ENCODE data around the gene SCIMP. TPM values are rescaled to one million over a fixed set of nuclear protein-coding genes. Genes with fewer than 3 reads are reported as not detected.
A peak's percentile ranks its signal among the peaks of the same experiment; 100 is the strongest.

The SCIMP gene
- total and polyA plus RNA-seq, 7 experiments from 2014 or later: 0.33 to 24.8 (median 1.4) TPM; not detected in 1

- Mint-ChIP-seq H3K27me3 (no peaks in the 10 kb centered on the region), H3K27ac (no peak overlapping the region), H3K4me1 (peaks cover 0 to 9% (median 4%) of the 10 kb centered on the region in 7 donors), H3K36me3 (peaks cover 0 to 26% (median 16%) of the 10 kb centered on the region in 5 donors), H3K4me3 (no peak overlapping the region), H3K9me3 (peaks cover 0 to 5% (median 0%) of the 10 kb centered on the region in 11 donors)
- Histone ChIP-seq H3K27ac (ENCODE audit: low read depth, low read length) (no peak overlapping the region), H3K27me3 (ENCODE audit: control insufficient read depth in 2 of 2, insufficient read depth in 2 of 2, low read length in 2 of 2) (no peaks in the 10 kb centered on the region), H3K9me3 (ENCODE audit: control insufficient read depth in 2 of 3, low read length in 3 of 3) (no peaks in the 10 kb centered on the region), H3K4me3 (ENCODE audit: low read length) (no peak overlapping the region), H3K36me3 (ENCODE audit: control insufficient read depth in 2 of 3, insufficient read depth in 3 of 3, low read length in 3 of 3) (no peaks in the 10 kb centered on the region), H3K4me1 (ENCODE audit: control insufficient read depth in 2 of 2, insufficient read depth in 2 of 2, low read length in 2 of 2) (peaks cover 5 to 6% of the 10 kb centered on the region in 2 donors)
- DNase-seq (no peak), ATAC-seq (no peak)
- intact Hi-C loops (cut with micrococcal nuclease): no loop called here
- ChIA-PET CTCF (interaction anchor here (1.0 kb wide), 1 partner anchor 9 kb away, joined by 3 read pairs; no protein-coding TSS in a partner anchor), POLR2A (no interaction called here)
These were observed 31.3 kb downstream of the SCIMP start for GRCh38 chr17:5203178-5203907.

GRCh38 chr17:5201011-5201410, 33.6 kb downstream of the SCIMP start:
- intact Hi-C loops (cut with micrococcal nuclease): no loop called here
- no peak for DNase-seq
- H3K4me3 Mint-ChIP-seq: no peak overlapping the region
- POLR2A ChIA-PET: interaction anchor here (0.8 to 1.5 kb wide), 2 partner anchors 10 to 13 kb away, joined by 4 to 5 read pairs; partner anchors contain the start of gene ZNF594
- Histone ChIP-seq H3K27me3 (ENCODE audit: control insufficient read depth in 2 of 2, insufficient read depth in 2 of 2, low read length in 2 of 2) (no peaks in the 10 kb centered on the region), H3K27ac (ENCODE audit: low read depth, low read length) (no peak overlapping the region), H3K4me3 (ENCODE audit: low read length) (no peak overlapping the region), H3K9me3 (ENCODE audit: control insufficient read depth in 2 of 3, low read length in 3 of 3) (no peaks in the 10 kb centered on the region), H3K36me3 (ENCODE audit: control insufficient read depth in 2 of 3, insufficient read depth in 3 of 3, low read length in 3 of 3) (no peaks in the 10 kb centered on the region), H3K4me1 (ENCODE audit: control insufficient read depth in 2 of 2, insufficient read depth in 2 of 2, low read length in 2 of 2) (peaks cover 6 to 7% of the 10 kb centered on the region in 2 donors)
- no peak for ATAC-seq
- no peaks in the 10 kb centered on the region for H3K27me3 Mint-ChIP-seq
- no peak overlapping the region for H3K27ac Mint-ChIP-seq
- peaks cover 0 to 22% (median 8%) of the 10 kb centered on the region in 5 donors for H3K36me3 Mint-ChIP-seq
- peaks cover 0 to 16% (median 12%) of the 10 kb centered on the region in 7 donors for H3K4me1 Mint-ChIP-seq
- CTCF ChIA-PET: no interaction called here
- peaks cover 0 to 5% (median 0%) of the 10 kb centered on the region in 11 donors for H3K9me3 Mint-ChIP-seq

GRCh38 chr17:5200360-5200759, 34.3 kb downstream of the SCIMP start:
- Mint-ChIP-seq H3K27me3 (no peaks in the 10 kb centered on the region), H3K27ac (no peak overlapping the region), H3K4me1 (peaks cover 0 to 16% (median 12%) of the 10 kb centered on the region in 7 donors), H3K4me3 (no peak overlapping the region), H3K36me3 (peaks cover 0 to 22% (median 8%) of the 10 kb centered on the region in 5 donors), H3K9me3 (peaks cover 0 to 5% (median 0%) of the 10 kb centered on the region in 11 donors)
- Histone ChIP-seq H3K4me3 (ENCODE audit: low read length) (no peak overlapping the region), H3K4me1 (ENCODE audit: control insufficient read depth in 2 of 2, insufficient read depth in 2 of 2, low read length in 2 of 2) (peaks cover 6 to 7% of the 10 kb centered on the region in 2 donors), H3K27me3 (ENCODE audit: control insufficient read depth in 2 of 2, insufficient read depth in 2 of 2, low read length in 2 of 2) (no peaks in the 10 kb centered on the region), H3K36me3 (ENCODE audit: control insufficient read depth in 2 of 3, insufficient read depth in 3 of 3, low read length in 3 of 3) (no peaks in the 10 kb centered on the region), H3K9me3 (ENCODE audit: control insufficient read depth in 2 of 3, low read length in 3 of 3) (no peaks in the 10 kb centered on the region), H3K27ac (ENCODE audit: low read depth, low read length) (no peak overlapping the region)
- ChIA-PET POLR2A (interaction anchor here (0.7 to 1.5 kb wide), 3 partner anchors 9 to 36 kb away, joined by 4 to 8 read pairs (median 5); partner anchors contain the start of gene ZNF594), CTCF (no interaction called here)
- DNase-seq (no peak), ATAC-seq (no peak)
- intact Hi-C loops (cut with micrococcal nuclease): no loop called here

- Mint-ChIP-seq H3K36me3 (peaks cover 0 to 16% (median 0%) of the 10 kb centered on the region in 5 donors), H3K27ac (peak overlapping the region in 3 of 9 donors; percentile 21 to 74 (median 51)), H3K27me3 (no peaks in the 10 kb centered on the region), H3K9me3 (no peaks in the 10 kb centered on the region), H3K4me3 (peak overlapping the region in 1 of 10 donors; percentile 10), H3K4me1 (peaks cover 0 to 13% (median 11%) of the 10 kb centered on the region in 7 donors)
- no peaks in the 10 kb centered on the region for H3K27me3 ChIP-seq (ENCODE audit: control insufficient read depth in 2 of 2, insufficient read depth in 2 of 2, low read length in 2 of 2)
- no peaks in the 10 kb centered on the region for H3K36me3 ChIP-seq (ENCODE audit: control insufficient read depth in 2 of 3, insufficient read depth in 3 of 3, low read length in 3 of 3)
- ChIA-PET POLR2A (interaction anchor here (1.2 to 1.3 kb wide), 2 partner anchors 31 to 84 kb away, joined by 3 read pairs; no protein-coding TSS in a partner anchor), CTCF (interaction anchor here (0.7 to 1.5 kb wide), 7 partner anchors 40 to 335 kb away, joined by 3 to 5 read pairs (median 3); no protein-coding TSS in a partner anchor)
- intact Hi-C loops (cut with micrococcal nuclease): loop anchor here (10.0 kb wide), 2 partner anchors 254 to 386 kb away; partner anchors contain the start of genes PFN1 (in 2 of the 2), RNF167 (in 2 of the 2), SLC25A11 (in 2 of the 2) and NLRP1 (in 1 of the 2)
- H3K4me3 ChIP-seq (ENCODE audit: low read length): no peak overlapping the region
- DNase-seq (no peak), ATAC-seq (no peak)
- H3K27ac ChIP-seq (ENCODE audit: low read depth, low read length): no peak overlapping the region
- H3K4me1 ChIP-seq (ENCODE audit: control insufficient read depth in 2 of 2, insufficient read depth in 2 of 2, low read length in 2 of 2): peaks cover 6 to 7% of the 10 kb centered on the region in 2 donors
- no peaks in the 10 kb centered on the region for H3K9me3 ChIP-seq (ENCODE audit: control insufficient read depth in 2 of 3, low read length in 3 of 3)
These were observed 36.2 kb downstream of the SCIMP start for GRCh38 chr17:5198472-5198871.

GRCh38 chr17:5194346-5194745, 40.3 kb downstream of the SCIMP start:
- Histone ChIP-seq H3K27ac (ENCODE audit: low read depth, low read length) (no peak overlapping the region), H3K27me3 (ENCODE audit: control insufficient read depth in 2 of 2, insufficient read depth in 2 of 2, low read length in 2 of 2) (no peaks in the 10 kb centered on the region), H3K4me1 (ENCODE audit: control insufficient read depth in 2 of 2, insufficient read depth in 2 of 2, low read length in 2 of 2) (peaks cover 16 to 19% of the 10 kb centered on the region in 2 donors), H3K9me3 (ENCODE audit: control insufficient read depth in 2 of 3, low read length in 3 of 3) (peaks cover 0 to under 1% (median 0%) of the 10 kb centered on the region in 3 experiments), H3K36me3 (ENCODE audit: control insufficient read depth in 2 of 3, insufficient read depth in 3 of 3, low read length in 3 of 3) (peaks cover 0 to 6% (median 0%) of the 10 kb centered on the region in 3 experiments), H3K4me3 (ENCODE audit: low read length) (no peak overlapping the region)
- ChIA-PET CTCF (interaction anchor here (0.6 kb wide), 1 partner anchor 94 kb away, joined by 6 read pairs; no protein-coding TSS in a partner anchor), POLR2A (interaction anchor here (0.6 to 1.0 kb wide), 5 partner anchors 11 to 95 kb away, joined by 3 to 4 read pairs (median 3); no protein-coding TSS in a partner anchor)
- H3K36me3 Mint-ChIP-seq: peaks cover 0 to 22% (median 16%) of the 10 kb centered on the region in 5 donors
- peaks cover 21 to 48% (median 37%) of the 10 kb centered on the region in 7 donors for H3K4me1 Mint-ChIP-seq
- H3K9me3 Mint-ChIP-seq: peaks cover 0 to 18% (median 0%) of the 10 kb centered on the region in 11 donors
- intact Hi-C loops (cut with micrococcal nuclease): loop anchor here (10.0 kb wide), 2 partner anchors 250 to 390 kb away; partner anchors contain the start of genes PFN1 (in 2 of the 2), RNF167 (in 2 of the 2), SLC25A11 (in 2 of the 2) and NLRP1 (in 1 of the 2)
- no peaks in the 10 kb centered on the region for H3K27me3 Mint-ChIP-seq
- ATAC-seq (no peak), DNase-seq (no peak)
- H3K27ac Mint-ChIP-seq: no peak overlapping the region
- H3K4me3 Mint-ChIP-seq: no peak overlapping the region
